HUDEP-2 (cell line): ENCODE results near the gene ZNF581.

Experiments
- DNase-seq, 76 experiments: peaks; one replicate each; lab custom pipeline; 2025; ENCODE audit not compliant: unreplicated experiment in 76 of 76; lab: John Stamatoyannopoulos, UW

Gene ZNF581

GRCh38 chr19:55676889-55677505 is 33.5 kb downstream of the ZNF581 start:
- DNase-seq, result no peak

- DNase-seq, result no peak
Measured at GRCh38 chr19:55677572-55678028, 34.2 kb downstream of the ZNF581 start.

- no peak for DNase-seq
Measured at GRCh38 chr19:55678121-55678671, 34.7 kb downstream of the ZNF581 start.

- no peak for DNase-seq
Measured at GRCh38 chr19:55679343-55680257, 36.2 kb downstream of the ZNF581 start.

GRCh38 chr19:55680339-55681130 is 37.1 kb downstream of the ZNF581 start:
- no peak for DNase-seq

- no peak for DNase-seq
Measured at GRCh38 chr19:55681131-55682092, 38.0 kb downstream of the ZNF581 start.

- DNase-seq, result no peak
Measured at GRCh38 chr19:55683449-55684261, 40.2 kb downstream of the ZNF581 start.

GRCh38 chr19:55684946-55685681 is 41.7 kb downstream of the ZNF581 start:
- DNase-seq, result no peak

GRCh38 chr19:55685776-55686175 is 42.3 kb downstream of the ZNF581 start:
- no peak for DNase-seq

GRCh38 chr19:55686311-55687050 is 43.0 kb downstream of the ZNF581 start:
- no peak for DNase-seq

GRCh38 chr19:55687281-55688201 is 44.1 kb downstream of the ZNF581 start:
- DNase-seq, result no peak

GRCh38 chr19:55688422-55689218 is 45.2 kb downstream of the ZNF581 start:
- DNase-seq, result peak in 19 of 76 experiments; percentile 8 to 59 (median 30)

GRCh38 chr19:55689411-55690108 is 46.1 kb downstream of the ZNF581 start:
- DNase-seq, result no peak

GRCh38 chr19:55690109-55690768 is 46.8 kb downstream of the ZNF581 start:
- no peak for DNase-seq
